ENCODE data around the gene ALX3.
A peak's percentile ranks its signal among the peaks of the same experiment; 100 is the strongest.

ALX3 gene

GRCh38 chr1:110051262-110051648 lies 19.2 kb downstream of the ALX3 start:
- TF ChIP-seq GATA2 (IDR thresholded peaks at IDR 0.05; ENCODE audit: low read depth, low read length) (no peak), GATA3 (IDR thresholded peaks at IDR 0.05; ENCODE audit: low read depth, low read length) (no peak)

- no peak for TF ChIP-seq GATA3 (IDR thresholded peaks at IDR 0.05; ENCODE audit: low read depth, low read length)
- TF ChIP-seq GATA2 (IDR thresholded peaks at IDR 0.05; ENCODE audit: low read depth, low read length), result no peak
Measured at GRCh38 chr1:110050602-110051261, 19.7 kb downstream of the ALX3 start.

GRCh38 chr1:110049801-110050601 lies 20.5 kb downstream of the ALX3 start:
- TF ChIP-seq GATA3 (IDR thresholded peaks at IDR 0.05; ENCODE audit: low read depth, low read length) (no peak), GATA2 (IDR thresholded peaks at IDR 0.05; ENCODE audit: low read depth, low read length) (peak; percentile 40; the same call in 1 of the 2 replicates)

DNA sequence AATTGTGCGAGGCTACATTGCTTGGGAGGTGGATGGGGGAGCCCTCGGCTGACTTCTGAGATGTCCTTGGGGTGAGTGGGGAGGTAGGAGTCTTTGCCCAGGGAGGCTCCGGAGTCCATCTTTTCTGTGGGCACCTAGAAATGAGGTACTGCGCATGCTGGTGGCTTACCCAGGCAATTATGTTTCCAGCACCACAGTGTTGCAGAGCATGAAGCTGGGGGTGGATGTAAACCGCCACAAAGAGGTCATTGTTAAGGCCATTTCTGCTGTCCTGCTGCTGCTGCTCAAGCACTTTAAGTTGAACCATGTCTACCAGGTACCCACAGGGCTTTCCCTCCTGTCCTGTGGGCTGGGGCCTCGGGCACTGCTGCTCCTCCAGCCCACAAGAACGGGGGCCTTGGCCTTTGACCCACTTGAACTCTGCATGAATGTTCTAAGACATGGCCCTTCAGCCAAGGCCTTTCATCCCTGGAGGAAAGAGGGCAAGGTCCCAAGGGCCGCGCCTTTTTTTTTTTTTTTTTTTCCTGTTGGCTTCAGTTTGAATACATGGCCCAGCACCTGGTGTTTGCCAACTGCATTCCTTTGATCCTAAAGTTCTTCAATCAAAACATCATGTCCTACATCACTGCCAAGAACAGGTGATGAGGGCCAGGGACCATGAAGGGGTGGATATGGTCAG lies 21.4 kb downstream of the ALX3 start:
- TF ChIP-seq GATA2 (IDR thresholded peaks at IDR 0.05; ENCODE audit: low read depth, low read length), result no peak
- TF ChIP-seq GATA3 (IDR thresholded peaks at IDR 0.05; ENCODE audit: low read depth, low read length), result no peak

GRCh38 chr1:110048240-110048639 lies 22.2 kb downstream of the ALX3 start:
- TF ChIP-seq GATA3 (IDR thresholded peaks at IDR 0.05; ENCODE audit: low read depth, low read length) (no peak), GATA2 (IDR thresholded peaks at IDR 0.05; ENCODE audit: low read depth, low read length) (no peak)

DNA sequence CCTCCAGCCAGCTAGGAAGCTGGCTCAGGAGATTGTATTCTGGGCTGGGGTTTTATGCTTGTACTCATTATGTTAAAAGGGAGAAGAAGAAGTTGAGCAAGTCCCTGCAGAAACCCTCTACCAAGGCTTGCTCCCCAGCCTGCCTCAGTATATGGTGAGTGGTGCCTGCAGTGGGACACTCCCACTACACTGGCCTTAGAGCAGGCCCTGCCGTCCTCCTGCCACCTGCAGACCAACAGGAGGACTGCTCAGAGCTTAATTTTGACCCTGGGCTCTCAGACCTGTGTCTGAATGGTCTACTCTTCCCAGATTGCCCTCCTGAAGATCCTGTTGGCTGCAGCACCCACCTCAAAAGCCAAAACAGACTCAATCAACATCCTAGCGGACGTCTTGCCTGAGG lies 23.0 kb downstream of the ALX3 start:
- TF ChIP-seq GATA3 (IDR thresholded peaks at IDR 0.05; ENCODE audit: low read depth, low read length), result no peak
- no peak for TF ChIP-seq GATA2 (IDR thresholded peaks at IDR 0.05; ENCODE audit: low read depth, low read length)

GRCh38 chr1:110043016-110043415 lies 27.5 kb downstream of the ALX3 start:
- TF ChIP-seq GATA2 (IDR thresholded peaks at IDR 0.05; ENCODE audit: low read depth, low read length) (no peak), GATA3 (IDR thresholded peaks at IDR 0.05; ENCODE audit: low read depth, low read length) (no peak)

GRCh38 chr1:110040548-110040947 lies 29.9 kb downstream of the ALX3 start:
- TF ChIP-seq GATA2 (IDR thresholded peaks at IDR 0.05; ENCODE audit: low read depth, low read length), result no peak

- no peak for TF ChIP-seq GATA2 (IDR thresholded peaks at IDR 0.05; ENCODE audit: low read depth, low read length)
- no peak for TF ChIP-seq GATA3 (IDR thresholded peaks at IDR 0.05; ENCODE audit: low read depth, low read length)
Measured at GRCh38 chr1:110039641-110040040, 30.8 kb downstream of the ALX3 start.

DNA sequence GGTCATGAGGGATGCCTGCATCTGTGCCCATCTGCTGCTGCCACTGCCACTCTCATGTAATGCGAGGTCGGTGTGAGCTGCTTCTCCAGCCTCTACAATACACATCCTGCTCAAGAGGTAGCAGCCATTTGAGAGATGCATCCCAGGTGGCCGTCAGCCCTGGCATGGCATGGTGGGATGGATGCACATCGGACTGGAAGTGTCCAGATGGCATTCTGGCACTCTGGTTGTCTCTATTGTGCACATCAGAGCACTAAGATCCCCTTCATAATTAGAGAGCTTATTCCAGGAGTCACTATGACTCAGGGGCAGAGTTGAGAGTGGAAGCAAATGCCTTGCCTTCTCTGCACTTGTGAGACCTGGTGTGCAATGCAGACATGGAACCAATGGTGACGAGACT lies 32.2 kb downstream of the ALX3 start:
- TF ChIP-seq GATA3 (IDR thresholded peaks at IDR 0.05; ENCODE audit: low read depth, low read length) (no peak), GATA2 (IDR thresholded peaks at IDR 0.05; ENCODE audit: low read depth, low read length) (no peak)

- TF ChIP-seq GATA2 (IDR thresholded peaks at IDR 0.05; ENCODE audit: low read depth, low read length) (no peak), GATA3 (IDR thresholded peaks at IDR 0.05; ENCODE audit: low read depth, low read length) (no peak)
Measured at GRCh38 chr1:110035236-110035752, 35.2 kb downstream of the ALX3 start.

- TF ChIP-seq GATA3 (IDR thresholded peaks at IDR 0.05; ENCODE audit: low read depth, low read length) (no peak), GATA2 (IDR thresholded peaks at IDR 0.05; ENCODE audit: low read depth, low read length) (no peak)
Measured at GRCh38 chr1:110034451-110035235, 35.8 kb downstream of the ALX3 start, which contains the start of gene STRIP1. TSS of gene STRIP1 (plus strand) at chr1:110034624. CDS start at chr1:110034638, 14 bp downstream.

DNA sequence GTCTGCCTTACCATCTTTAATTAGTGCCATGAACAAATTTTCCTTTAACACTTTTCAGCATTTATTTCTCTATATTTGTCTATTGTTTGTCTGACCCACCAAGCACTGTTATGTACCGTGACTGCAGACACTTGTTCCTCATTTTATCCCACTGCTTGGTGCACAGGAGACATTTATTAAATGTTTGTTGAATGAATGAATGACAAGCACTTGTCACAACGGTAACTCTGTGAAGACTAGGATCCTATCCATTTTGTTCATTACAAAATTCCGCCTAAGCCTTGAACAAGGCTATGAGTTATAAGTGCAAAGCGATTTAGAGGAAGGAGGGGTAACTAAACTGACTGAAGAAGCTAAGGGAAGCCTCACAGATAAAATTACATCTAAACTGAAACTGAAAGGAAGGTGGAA lies 36.4 kb downstream of the ALX3 start:
- TF ChIP-seq GATA2 (IDR thresholded peaks at IDR 0.05; ENCODE audit: low read depth, low read length), result no peak

DNA sequence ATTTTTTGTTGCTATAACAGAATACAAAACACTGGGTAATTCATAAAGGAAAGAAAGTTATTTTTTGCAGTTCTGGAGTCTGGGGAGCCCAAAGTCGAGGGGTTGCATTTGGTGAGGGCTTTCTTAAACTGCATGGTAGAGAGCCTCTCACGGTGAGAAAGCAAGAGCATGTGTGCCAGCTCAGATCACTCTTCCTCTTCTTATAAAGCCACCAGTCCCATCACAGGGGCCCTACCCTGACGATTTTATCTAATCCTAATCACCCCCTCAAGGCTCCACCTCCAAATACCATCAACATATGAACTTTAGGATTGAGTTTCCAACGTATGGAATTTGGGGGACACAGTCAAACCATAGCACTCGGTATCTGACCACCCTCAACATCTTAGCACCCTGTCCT lies 37.1 kb downstream of the ALX3 start:
- TF ChIP-seq GATA3 (IDR thresholded peaks at IDR 0.05; ENCODE audit: low read depth, low read length) (no peak), GATA2 (IDR thresholded peaks at IDR 0.05; ENCODE audit: low read depth, low read length) (no peak)

Measured in SH-SY5Y (cell line).